AG04450 (cell line): ENCODE results near the gene HMSD. TPM values are rescaled to one million over a fixed set of nuclear protein-coding genes. Genes with fewer than 3 reads are reported as not detected.

ENCODE experiments used
- CTCF ChIA-PET: fragments of 300-600, 350-600 bp; formaldehyde crosslinking; extraction: SDS; loops from one replicate; lab custom pipeline; 2022; ENCODE audit warnings: antibody characterized with exemption, inconsistent platforms; lab: Charles Lee
- POLR2A ChIA-PET: fragments of 350-600 bp; formaldehyde crosslinking; extraction: SDS; loops from one replicate; lab custom pipeline; 2021; ENCODE audit warnings: antibody characterized with exemption, inconsistent platforms; lab: Yijun Ruan, JAX
- DNase-seq: peaks from one replicate; pipeline ENCODE4 v3.0.0-alpha.2; 2011; ENCODE audit warnings: low read depth, low spot score
- H3K27ac ChIP-seq: one replicate; pipeline ENCODE4 v1.5.1; 2012; ENCODE audit warnings: low read depth, low read length, control low read depth
- H3K27me3 ChIP-seq: one replicate; pipeline ENCODE4 v1.6.0; 2012; ENCODE audit warnings: low read length; ENCODE audit not compliant: control insufficient read depth, insufficient read depth
- H3K4me3 ChIP-seq: 2 replicates; pipeline ENCODE4 v1.5.1; 2011; ENCODE audit warnings: mild to moderate bottlenecking, low read depth, low read length, control low read depth
- H3K9me3 ChIP-seq: 2 replicates; pipeline ENCODE4 v1.5.1; 2012; ENCODE audit warnings: low read length; ENCODE audit not compliant: control insufficient read depth, insufficient read depth
- CTCF ChIP-seq: IDR thresholded peaks from 2 replicates; pipeline ENCODE4 v1.5.1; 2011; ENCODE audit warnings: low read depth, low read length, control low read depth, inconsistent platforms
- polyA minus RNA-seq: library from RNA; depleted of rRNA, polyadenylated mRNA; stranded (reverse); fragments of >200 nt; gene quantifications from 2 replicates; pipeline ENCODE4 v1.2.3, GENCODE V29; 2011; rRNA and poly(A)+ RNA removed
- polyA plus RNA-seq: library from polyadenylated mRNA; depleted of rRNA; stranded (reverse); fragments of >200 nt; gene quantifications from 2 replicates; pipeline ENCODE4 v1.2.3, GENCODE V29; 2011; rRNA removed

Gene HMSD
- 0.63 and 1.2 TPM in 2 replicates for polyA plus RNA-seq
- polyA minus RNA-seq: 1.00 and 3.3 TPM in 2 replicates

DNA sequence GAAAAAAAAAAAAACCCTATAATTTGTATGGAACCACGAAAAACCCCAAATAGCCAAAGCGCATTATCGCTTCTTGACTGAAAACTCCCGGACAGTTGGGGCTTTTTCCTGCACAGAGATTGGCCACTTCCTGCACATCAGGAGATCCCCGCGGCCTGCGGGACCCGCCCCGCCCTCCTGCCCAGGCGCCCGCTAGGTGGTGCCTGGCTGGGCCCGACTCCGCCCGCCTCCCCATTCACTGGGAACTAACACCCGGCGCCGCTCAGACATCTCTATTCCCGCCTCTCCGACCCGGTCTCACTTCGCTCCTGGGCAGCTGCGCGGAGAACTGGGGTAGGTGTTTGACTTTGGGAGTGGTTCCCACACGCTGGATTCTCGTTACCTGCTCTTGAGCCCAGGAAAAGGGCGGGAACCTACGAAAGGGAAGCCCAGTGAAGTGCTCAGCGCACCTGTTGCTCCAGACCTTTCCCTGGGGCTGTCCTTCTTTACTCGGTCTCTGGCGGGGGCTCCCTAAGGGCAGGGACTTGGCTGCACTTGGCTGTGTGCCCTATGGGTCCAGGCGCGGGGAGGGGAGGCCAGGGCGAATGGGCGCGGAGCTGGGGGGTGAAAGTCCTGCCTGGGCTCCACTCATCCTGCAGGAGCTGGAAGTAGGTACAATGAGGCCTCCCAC is at the start of gene HMSD:
HMSD (plus strand) TSS at position 234 of the 670 bp plus-strand sequence. CDS start 4,155 bp downstream, outside the sequence.
- no peak within 1 kb of the TSS for H3K27ac ChIP-seq
- POLR2A ChIA-PET: no interaction called here
- CTCF ChIA-PET: interaction anchor here (1.0 to 1.2 kb wide), 3 partner anchors 12 to 45 kb away, joined by 5 to 8 read pairs (median 6); no protein-coding TSS in a partner anchor
- H3K9me3 ChIP-seq: no peaks in the 10 kb centered on the region
- H3K27me3 ChIP-seq: no peaks in the 10 kb centered on the region
- TF ChIP-seq CTCF: peak; percentile 42
- no peak for DNase-seq
- peak within 1 kb of the TSS; percentile 54 for H3K4me3 ChIP-seq

DNA sequence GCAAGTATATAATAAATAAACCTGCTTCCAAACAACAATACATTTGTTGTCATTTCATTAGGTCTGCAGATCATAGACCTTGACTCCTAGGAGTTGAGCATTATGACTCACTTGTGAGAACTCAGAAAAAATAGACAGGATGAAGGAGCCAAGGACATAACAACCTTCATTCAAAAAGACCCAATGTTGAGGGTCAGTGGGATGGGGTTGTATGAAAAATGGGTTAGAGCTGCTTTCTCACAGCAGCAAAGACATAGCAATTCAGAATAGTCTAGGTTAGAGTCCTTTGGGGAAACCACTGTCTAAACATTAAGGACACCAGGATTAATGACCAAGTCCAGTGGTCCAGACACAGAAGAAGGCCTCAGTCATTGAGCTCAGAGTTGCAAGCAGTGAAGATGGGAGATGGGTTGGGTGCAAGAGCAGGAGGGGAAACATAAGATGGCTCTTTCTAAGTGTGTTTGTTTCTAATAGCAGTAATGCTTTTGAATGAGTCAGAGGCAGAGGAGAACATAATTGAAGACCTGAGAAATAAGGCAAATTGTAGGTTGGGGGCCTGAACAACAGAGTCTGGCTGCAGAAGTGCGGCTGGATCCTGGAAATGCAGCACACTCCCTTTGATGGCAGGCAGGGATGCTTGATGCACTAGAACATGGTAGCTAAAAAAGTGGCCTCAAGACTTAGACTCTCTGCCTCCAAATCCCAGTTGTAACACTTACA is 45.1 kb upstream of the HMSD start:
- POLR2A ChIA-PET: no interaction called here
- CTCF ChIA-PET: interaction anchor here (1.6 kb wide), 1 partner anchor 60 kb away, joined by 4 read pairs; no protein-coding TSS in a partner anchor
- no peak overlapping the region for H3K27ac ChIP-seq

DNA sequence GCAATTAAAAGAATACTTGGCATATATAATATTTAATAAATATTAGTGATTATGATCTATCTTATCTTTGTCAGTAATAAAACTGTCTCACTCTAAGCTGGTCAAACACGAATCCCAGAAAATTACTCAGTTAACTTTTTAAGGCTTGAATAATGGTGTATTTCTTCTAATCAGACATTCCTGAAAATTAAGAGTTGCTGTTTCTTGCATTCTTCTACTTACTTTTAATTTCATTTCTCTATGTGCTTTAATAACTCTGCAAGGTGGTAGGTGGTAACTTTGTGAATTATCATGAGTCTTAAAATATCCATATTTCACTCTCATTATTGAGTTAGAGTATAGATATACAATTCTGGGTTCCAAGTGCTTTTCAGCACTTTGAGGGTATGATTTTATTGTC is 44.4 kb upstream of the HMSD start:
- Histone ChIP-seq H3K27me3 (no peaks in the 10 kb centered on the region), H3K4me3 (no peak overlapping the region), H3K9me3 (no peaks in the 10 kb centered on the region), H3K27ac (no peak overlapping the region)
- no peak for DNase-seq
- CTCF ChIA-PET: interaction anchor here (1.6 kb wide), 1 partner anchor 59 kb away, joined by 4 read pairs; no protein-coding TSS in a partner anchor
- TF ChIP-seq CTCF: no peak
- POLR2A ChIA-PET: no interaction called here

More for the DNA sequence above, 45.1 kb upstream of the HMSD start:
- no peak overlapping the region for H3K4me3 ChIP-seq
- no peak for DNase-seq
- TF ChIP-seq CTCF: no peak
- H3K27me3 ChIP-seq: no peaks in the 10 kb centered on the region
- no peaks in the 10 kb centered on the region for H3K9me3 ChIP-seq

GRCh38 chr18:63905361-63905760 is 43.7 kb upstream of the HMSD start:
- Histone ChIP-seq H3K27ac (no peak overlapping the region), H3K4me3 (no peak overlapping the region), H3K27me3 (no peaks in the 10 kb centered on the region), H3K9me3 (no peaks in the 10 kb centered on the region)
- no peak for TF ChIP-seq CTCF
- ChIA-PET CTCF (no interaction called here), POLR2A (no interaction called here)
- no peak for DNase-seq

DNA sequence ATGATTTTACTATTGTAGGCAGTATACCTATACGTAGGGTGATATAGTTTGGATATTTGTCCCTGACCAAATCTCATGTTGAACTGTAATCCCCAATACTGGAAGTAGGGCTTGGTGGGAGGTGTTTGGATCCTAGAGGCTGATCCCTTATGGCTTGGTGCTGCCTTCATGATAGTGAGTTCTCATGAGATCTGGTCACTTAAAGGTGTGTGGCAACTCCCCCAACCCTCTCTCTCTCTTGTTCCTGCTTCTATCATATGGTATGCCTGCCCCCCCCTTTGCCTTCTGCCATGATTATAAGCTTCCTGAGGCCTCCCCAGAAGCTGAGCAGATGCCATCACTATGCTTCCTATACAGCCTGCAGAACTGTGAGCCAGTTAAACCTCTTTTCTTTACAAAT is 43.0 kb upstream of the HMSD start:
- no peaks in the 10 kb centered on the region for H3K27me3 ChIP-seq
- no peaks in the 10 kb centered on the region for H3K9me3 ChIP-seq
- no peak overlapping the region for H3K4me3 ChIP-seq
- POLR2A ChIA-PET: no interaction called here
- no peak for DNase-seq
- CTCF ChIA-PET: no interaction called here
- no peak overlapping the region for H3K27ac ChIP-seq
- TF ChIP-seq CTCF: no peak
